SK-N-SH (cell line): ENCODE results near the gene FIGNL1. TPM values are rescaled to one million over a fixed set of nuclear protein-coding genes. Genes with fewer than 3 reads are reported as not detected.
A peak's percentile ranks its signal among the peaks of the same experiment; 100 is the strongest.

ENCODE experiments used
- CTCF ChIA-PET: fragments of 300-600, 350-600 bp; formaldehyde crosslinking; extraction: SDS; loops from one replicate; lab custom pipeline; 2021; lab: Yijun Ruan, JAX
- POLR2A ChIA-PET: fragments of 350-600 bp; sonication (Branson Sonifier 250); formaldehyde crosslinking; extraction: SDS; loops from one replicate; lab custom pipeline; 2020; ENCODE audit warnings: antibody characterized with exemption, inconsistent platforms; lab: Yijun Ruan, JAX
- DNase-seq: peaks from one replicate; pipeline ENCODE4 v3.0.0; 2012
- H2AFZ ChIP-seq: fragments of 200-600 bp; sonication (generic); 2 replicates; pipeline ENCODE4 v1.8.1; 2016; ENCODE audit warnings: antibody characterized with exemption, mild to moderate bottlenecking, low read depth
- H3F3A ChIP-seq: fragments of 200-600 bp; sonication (generic); replicated peaks from 2 replicates; pipeline ENCODE3; 2016; ENCODE audit warnings: antibody characterized with exemption, mild to moderate bottlenecking; ENCODE audit not compliant: insufficient read depth
- H3K27ac ChIP-seq, 2 experiments: fragments of 200-500 bp in 1 of 2; fragments of 200-600 bp in 1 of 2; sonication (Bioruptor generic) in 1 of 2; sonication (generic), shearing (Covaris generic) in 1 of 2; 2 replicates each; pipeline versions ENCODE4 v1.5.1 to v1.6.1; 2014 to 2016; ENCODE audit warnings: low read depth in 2 of 2, inconsistent platforms in 1 of 2, low read length in 1 of 2, mild to moderate bottlenecking in 1 of 2, mixed read lengths in 1 of 2
- H3K27me3 ChIP-seq: fragments of 200-600 bp; sonication (generic), shearing (Covaris generic); 2 replicates; pipeline ENCODE4 v1.6.1; 2016; ENCODE audit warnings: mixed run types; ENCODE audit not compliant: insufficient read depth
- H3K36me3 ChIP-seq, 2 experiments: fragments of 200-500 bp in 1 of 2; fragments of 200-600 bp in 1 of 2; sonication (Bioruptor generic) in 1 of 2; sonication (generic) in 1 of 2; replicated peaks in 1 of 2; 2 replicates each; pipeline versions ENCODE3 to v1.5.1; 2014 to 2016; ENCODE audit warnings: low read length in 1 of 2, mild to moderate bottlenecking in 1 of 2; ENCODE audit not compliant: insufficient read depth in 2 of 2, control insufficient read depth in 1 of 2
- H3K4me1 ChIP-seq, 2 experiments: fragments of 200-500 bp in 1 of 2; fragments of 200-600 bp in 1 of 2; sonication (Bioruptor generic) in 1 of 2; sonication (generic), shearing (Covaris generic) in 1 of 2; 2 replicates each; pipeline versions ENCODE4 v1.5.1 to v1.6.1; 2014 to 2016; ENCODE audit warnings: low read depth in 1 of 2, low read length in 1 of 2, mixed run types in 1 of 2; ENCODE audit not compliant: insufficient read depth in 2 of 2, control insufficient read depth in 1 of 2
- H3K4me2 ChIP-seq: fragments of 200-600 bp; sonication (generic), shearing (Covaris generic); 2 replicates; pipeline ENCODE4 v1.6.1; 2017; ENCODE audit warnings: mixed run types
- H3K4me3 ChIP-seq, 2 experiments: fragments of 200-500 bp in 1 of 2; fragments of 200-600 bp in 1 of 2; sonication (Bioruptor generic) in 1 of 2; sonication (generic), shearing (Covaris generic) in 1 of 2; 2 replicates each; pipeline versions ENCODE4 v1.5.1 to v1.8.1; 2014 to 2016; ENCODE audit warnings: low read depth in 2 of 2, inconsistent platforms in 1 of 2, low read length in 1 of 2, mild to moderate bottlenecking in 1 of 2, mixed read lengths in 1 of 2, moderate library complexity in 1 of 2
- H3K79me2 ChIP-seq: fragments of 200-600 bp; sonication (generic); 2 replicates; pipeline ENCODE4 v1.8.1; 2017; ENCODE audit warnings: mild to moderate bottlenecking; ENCODE audit not compliant: insufficient read depth
- H3K9ac ChIP-seq: fragments of 200-600 bp; sonication (generic); 2 replicates; pipeline ENCODE4 v1.6.1; 2017; ENCODE audit warnings: mixed run types
- H3K9me2 ChIP-seq: fragments of 200-600 bp; sonication (generic); 2 replicates; pipeline ENCODE4 v1.6.1; 2017; ENCODE audit warnings: mixed run types
- H3K9me3 ChIP-seq: fragments of 200-600 bp; sonication (generic); 2 replicates; pipeline ENCODE4 v1.6.1; 2017; ENCODE audit warnings: mixed run types, mild to moderate bottlenecking, moderate library complexity
- H4K20me1 ChIP-seq: fragments of 200-600 bp; sonication (generic); 2 replicates; pipeline ENCODE4 v1.6.1; 2017; ENCODE audit warnings: mild to moderate bottlenecking, mixed run types; ENCODE audit not compliant: insufficient read depth
- EP300 ChIP-seq, 2 experiments: IDR thresholded peaks; 2 replicates each; pipeline versions ENCODE4 v1.4.0 to v1.6.1; 2012; ENCODE audit warnings: borderline replicate concordance in 1 of 2, low read depth in 1 of 2, low read length in 1 of 2
- GABPA ChIP-seq: IDR thresholded peaks from 2 replicates; pipeline ENCODE4 v1.4.0; 2012; ENCODE audit warnings: low read depth, mild to moderate bottlenecking
- NRF1 ChIP-seq: IDR thresholded peaks from 2 replicates; pipeline ENCODE4 v1.6.1; 2012; ENCODE audit warnings: low read depth, mild to moderate bottlenecking, low read length
- RAD21 ChIP-seq: IDR thresholded peaks from 2 replicates; pipeline ENCODE4 v1.6.1; 2012; ENCODE audit warnings: mild to moderate bottlenecking, low read length
- RCOR1 ChIP-seq: fragments of 150-350 bp; IDR thresholded peaks from 2 replicates; pipeline ENCODE4 v1.6.1; 2017; ENCODE audit warnings: antibody characterized with exemption, low read length
- SIN3A ChIP-seq: IDR thresholded peaks from 2 replicates; pipeline ENCODE4 v1.6.1; 2012; ENCODE audit warnings: low read depth, mild to moderate bottlenecking, low read length, moderate library complexity, borderline replicate concordance
- SMC3 ChIP-seq: IDR thresholded peaks from 2 replicates; pipeline ENCODE4 v1.6.1; 2012; ENCODE audit warnings: low read depth, low read length, improper control_type of control experiment
- TEAD4 ChIP-seq: IDR thresholded peaks from 2 replicates; pipeline ENCODE4 v1.4.0; 2012; ENCODE audit warnings: mild to moderate bottlenecking, borderline replicate concordance; ENCODE audit not compliant: insufficient read depth
- USF1 ChIP-seq: IDR thresholded peaks from 2 replicates; pipeline ENCODE4 v1.4.0; 2012; ENCODE audit warnings: low read depth, borderline replicate concordance
- USF2 ChIP-seq: fragments of 150-350 bp; IDR thresholded peaks from 2 replicates; pipeline ENCODE4 v1.6.1; 2017; ENCODE audit warnings: antibody characterized with exemption, low read length, low read depth, borderline replicate concordance
- YY1 ChIP-seq: IDR thresholded peaks from 2 replicates; pipeline ENCODE4 v1.4.0; 2012; ENCODE audit warnings: low read depth, mild to moderate bottlenecking
- WGBS: methylation state at CpG from one replicate; pipeline ENCODE4 v1.1.6; 2017; ENCODE audit warnings: low lambda C conversion rate; 5-methylcytosine and 5-hydroxymethylcytosine counted together
- polyA plus RNA-seq, 3 experiments: library from polyadenylated mRNA; depleted of rRNA; stranded (reverse); fragments of >200 nt; gene quantifications; 2 replicates each; pipeline ENCODE4 v1.2.3, GENCODE V29; 2012
- TF ChIP-seq, protein P1 (sequence below): fragments of 200-600 bp; sonication (generic); IDR thresholded peaks from 2 replicates; pipeline ENCODE4 v1.6.1; 2017; ENCODE audit warnings: antibody characterized with exemption, mild to moderate bottlenecking, moderate library complexity
- TF ChIP-seq, protein P2 (sequence below): IDR thresholded peaks from 2 replicates; pipeline ENCODE4 v1.4.0; 2012; ENCODE audit warnings: low read depth

Gene FIGNL1
- polyA plus RNA-seq, 1 of the 3 experiments (the other 2 are of a cell fraction) = 6.7 TPM

- peak; percentile 57 for DNase-seq
- no peak overlapping the region for H3K4me2 ChIP-seq
- CTCF ChIA-PET = interaction anchor here (0.7 to 6.8 kb wide), 3 partner anchors 13 to 14 kb away, joined by 3 to 71 read pairs (median 4); no protein-coding TSS in a partner anchor
- TF ChIP-seq, protein P1, sequence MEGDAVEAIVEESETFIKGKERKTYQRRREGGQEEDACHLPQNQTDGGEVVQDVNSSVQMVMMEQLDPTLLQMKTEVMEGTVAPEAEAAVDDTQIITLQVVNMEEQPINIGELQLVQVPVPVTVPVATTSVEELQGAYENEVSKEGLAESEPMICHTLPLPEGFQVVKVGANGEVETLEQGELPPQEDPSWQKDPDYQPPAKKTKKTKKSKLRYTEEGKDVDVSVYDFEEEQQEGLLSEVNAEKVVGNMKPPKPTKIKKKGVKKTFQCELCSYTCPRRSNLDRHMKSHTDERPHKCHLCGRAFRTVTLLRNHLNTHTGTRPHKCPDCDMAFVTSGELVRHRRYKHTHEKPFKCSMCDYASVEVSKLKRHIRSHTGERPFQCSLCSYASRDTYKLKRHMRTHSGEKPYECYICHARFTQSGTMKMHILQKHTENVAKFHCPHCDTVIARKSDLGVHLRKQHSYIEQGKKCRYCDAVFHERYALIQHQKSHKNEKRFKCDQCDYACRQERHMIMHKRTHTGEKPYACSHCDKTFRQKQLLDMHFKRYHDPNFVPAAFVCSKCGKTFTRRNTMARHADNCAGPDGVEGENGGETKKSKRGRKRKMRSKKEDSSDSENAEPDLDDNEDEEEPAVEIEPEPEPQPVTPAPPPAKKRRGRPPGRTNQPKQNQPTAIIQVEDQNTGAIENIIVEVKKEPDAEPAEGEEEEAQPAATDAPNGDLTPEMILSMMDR = peak; percentile 22; the same call in 1 of the 2 replicates
- TF ChIP-seq, protein P2, sequence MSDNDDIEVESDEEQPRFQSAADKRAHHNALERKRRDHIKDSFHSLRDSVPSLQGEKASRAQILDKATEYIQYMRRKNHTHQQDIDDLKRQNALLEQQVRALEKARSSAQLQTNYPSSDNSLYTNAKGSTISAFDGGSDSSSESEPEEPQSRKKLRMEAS = no peak
- H4K20me1 ChIP-seq = no peaks in the 10 kb centered on the region
- no peaks in the 10 kb centered on the region for H3F3A ChIP-seq
- H2AFZ ChIP-seq = no peak overlapping the region
- H3K27ac ChIP-seq = no peak overlapping the region
- WGBS = 42% methylated on average over 7 of the region's 7 CpGs
- H3K9ac ChIP-seq = no peak overlapping the region
- H3K4me3 ChIP-seq = no peak overlapping the region
- POLR2A ChIA-PET = no interaction called here
- H3K36me3 ChIP-seq = no peaks in the 10 kb centered on the region
- no peaks in the 10 kb centered on the region for H3K9me2 ChIP-seq
- peaks cover 0 to 9% of the 10 kb centered on the region in 2 experiments; a peak in 1 of 4 replicates for H3K4me1 ChIP-seq
- H3K79me2 ChIP-seq = no peaks in the 10 kb centered on the region
- H3K27me3 ChIP-seq = peaks cover 51% of the 10 kb centered on the region
- no peaks in the 10 kb centered on the region for H3K9me3 ChIP-seq
Observed at GRCh38 chr7:50404392-50404791, 45.8 kb downstream of the FIGNL1 start.

DNA sequence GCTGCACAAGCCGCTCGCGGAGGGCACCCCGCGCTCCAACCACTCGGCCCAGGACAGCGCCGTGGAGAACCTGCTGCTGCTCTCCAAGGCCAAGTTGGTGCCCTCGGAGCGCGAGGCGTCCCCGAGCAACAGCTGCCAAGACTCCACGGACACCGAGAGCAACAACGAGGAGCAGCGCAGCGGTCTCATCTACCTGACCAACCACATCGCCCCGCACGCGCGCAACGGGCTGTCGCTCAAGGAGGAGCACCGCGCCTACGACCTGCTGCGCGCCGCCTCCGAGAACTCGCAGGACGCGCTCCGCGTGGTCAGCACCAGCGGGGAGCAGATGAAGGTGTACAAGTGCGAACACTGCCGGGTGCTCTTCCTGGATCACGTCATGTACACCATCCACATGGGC lies 50.0 kb downstream of the FIGNL1 start:
- no peaks in the 10 kb centered on the region for H3F3A ChIP-seq
- H3K27ac ChIP-seq = no peak overlapping the region
- TF ChIP-seq RCOR1 = no peak
- no peak for TF ChIP-seq NRF1
- TF ChIP-seq, protein P2 = no peak
- no peak for TF ChIP-seq USF1
- TF ChIP-seq GABPA = no peak
- TF ChIP-seq TEAD4 = no peak
- TF ChIP-seq RAD21 = no peak
- TF ChIP-seq, protein P1 = no peak
- TF ChIP-seq EP300 (IDR thresholded peaks at IDR 0.05; ENCODE audit: borderline replicate concordance in 1 of 2, low read depth in 1 of 2, low read length in 1 of 2) = no peak
- TF ChIP-seq YY1 = no peak
- no peak for TF ChIP-seq USF2
- TF ChIP-seq SIN3A = no peak
- no peak for TF ChIP-seq SMC3
- 21% methylated on average over 9 of the region's 41 CpGs for WGBS
- CTCF ChIA-PET = interaction anchor here (5.7 to 6.7 kb wide), 2 partner anchors 19 to 194 kb away, joined by 27 to 31 read pairs; no protein-coding TSS in a partner anchor
- H3K79me2 ChIP-seq = no peaks in the 10 kb centered on the region
- no peaks in the 10 kb centered on the region for H3K9me3 ChIP-seq
- DNase-seq = peak; percentile 53
- no peaks in the 10 kb centered on the region for H4K20me1 ChIP-seq
- H3K9ac ChIP-seq = no peak overlapping the region
- no peaks in the 10 kb centered on the region for H3K36me3 ChIP-seq
- peaks cover 34% of the 10 kb centered on the region for H3K27me3 ChIP-seq
- H2AFZ ChIP-seq = no peak overlapping the region; the same call in 1 of the 2 replicates
- H3K9me2 ChIP-seq = no peaks in the 10 kb centered on the region
- peak overlapping the region in 1 of 2 experiments; percentile 26; a peak in 1 of 4 replicates for H3K4me3 ChIP-seq
- POLR2A ChIA-PET = no interaction called here
- peaks cover 0 to 9% of the 10 kb centered on the region in 2 experiments; a peak in 1 of 4 replicates for H3K4me1 ChIP-seq
- 0 out of 2 replicates have a peak overlapping the region, but pooled peaks have one; percentile 18 for H3K4me2 ChIP-seq
